Endothelial cell of umbilical vein (primary cell): Measurements from ENCODE around the gene CTXND1. TPM values are rescaled to one million over a fixed set of nuclear protein-coding genes. Genes with fewer than 3 reads are reported as not detected.

Experiments
- BruUV-seq: library from RNA; stranded (reverse); fragments of 400-500 nt; replicated peaks from 2 replicates; lab custom pipeline; 2021; lab: Mats Ljungman, UMichigan
- CTCF ChIA-PET: fragments of 300-600, 350-600 bp; sonication (Branson Sonifier 250); formaldehyde crosslinking; loops from one replicate; lab custom pipeline; 2021; ENCODE audit warnings: antibody characterized with exemption, inconsistent platforms; lab: Charles Lee
- POLR2A ChIA-PET: fragments of 300-600, 350-600 bp; sonication (Branson Sonifier 250); formaldehyde crosslinking; loops from one replicate; lab custom pipeline; 2021; ENCODE audit warnings: antibody characterized with exemption, inconsistent platforms; lab: Charles Lee
- DNase-seq: peaks from one replicate; pipeline ENCODE4 v3.0.0-alpha.2; 2011; ENCODE audit warnings: low read depth, low spot score
- FAIRE-seq: peaks from 2 replicates; lab custom pipeline; 2011; peaks lifted over from hg19 to GRCh38; lab: Jason Lieb, UNC
- H2AFZ ChIP-seq: 2 replicates; pipeline ENCODE4 v1.6.0; 2012; ENCODE audit warnings: low read depth, low read length, control low read depth, inconsistent platforms
- H3K27ac ChIP-seq: 2 replicates; pipeline ENCODE4 v1.5.1; 2011; ENCODE audit warnings: low read depth, mild to moderate bottlenecking, control low read depth, low read length, moderate library complexity; ENCODE audit not compliant: insufficient read depth
- H3K27me3 ChIP-seq, 2 experiments: 2 replicates each; pipeline versions ENCODE4 v1.6.0 to v1.6.1; 2011; ENCODE audit warnings: low read length in 2 of 2, mixed read lengths in 1 of 2; ENCODE audit not compliant: control insufficient read depth in 2 of 2, insufficient read depth in 2 of 2
- H3K36me3 ChIP-seq, 2 experiments: 2 replicates in 1 of 2; 3 replicates in 1 of 2; pipeline ENCODE4 v1.5.1; 2011; ENCODE audit warnings: low read length in 2 of 2, mild to moderate bottlenecking in 1 of 2, moderate library complexity in 1 of 2; ENCODE audit not compliant: control insufficient read depth in 2 of 2, insufficient read depth in 2 of 2; ENCODE audit errors: extremely low read depth in 1 of 2
- H3K4me1 ChIP-seq: 3 replicates; pipeline ENCODE4 v1.5.1; 2011; ENCODE audit warnings: mild to moderate bottlenecking, low read length; ENCODE audit not compliant: control insufficient read depth, insufficient read depth; ENCODE audit errors: extremely low read depth
- H3K4me2 ChIP-seq: 2 replicates; pipeline ENCODE4 v1.6.1; 2011; ENCODE audit warnings: low read length, control low read depth, mixed read lengths; ENCODE audit not compliant: insufficient read depth
- H3K4me3 ChIP-seq, 3 experiments: fragments of 200-600 bp in 1 of 3; sonication (generic), shearing (Covaris generic) in 1 of 3; replicated peaks in 1 of 3; 2 replicates each; pipeline ENCODE4 v1.5.1; 2011 to 2016; ENCODE audit warnings: control low read depth in 3 of 3, low read length in 3 of 3, mild to moderate bottlenecking in 2 of 3, inconsistent platforms in 1 of 3, low read depth in 1 of 3, moderate library complexity in 1 of 3; ENCODE audit not compliant: insufficient read depth in 1 of 3
- H3K79me2 ChIP-seq: 2 replicates; pipeline ENCODE4 v1.6.0; 2012; ENCODE audit warnings: low read length, inconsistent platforms; ENCODE audit not compliant: control insufficient read depth, insufficient read depth
- H3K9ac ChIP-seq: replicated peaks from 2 replicates; pipeline ENCODE3; 2011; ENCODE audit warnings: low read length, control low read depth; ENCODE audit not compliant: insufficient read depth; ENCODE audit errors: extremely low read depth
- H3K9me1 ChIP-seq: replicated peaks from 3 replicates; pipeline ENCODE4 v1.6.0; 2011; ENCODE audit warnings: mild to moderate bottlenecking, low read length; ENCODE audit not compliant: control insufficient read depth, insufficient read depth; ENCODE audit errors: extremely low read depth
- H3K9me3 ChIP-seq: replicated peaks from 2 replicates; pipeline ENCODE4 v1.5.1; 2012; ENCODE audit warnings: low read length, inconsistent platforms; ENCODE audit not compliant: control insufficient read depth, insufficient read depth
- H4K20me1 ChIP-seq: replicated peaks from 2 replicates; pipeline ENCODE3; 2011; ENCODE audit warnings: mild to moderate bottlenecking, low read length; ENCODE audit not compliant: control insufficient read depth, insufficient read depth; ENCODE audit errors: extremely low read depth
- CTCF ChIP-seq, 2 donors: IDR thresholded peaks; 1 replicate in 1 of 2; 2 replicates in 1 of 2; pipeline ENCODE4 v1.5.1; 2011; ENCODE audit warnings: low read length in 2 of 2, mild to moderate bottlenecking in 2 of 2, moderate library complexity in 2 of 2, control low read depth in 1 of 2, inconsistent platforms in 1 of 2, low read depth in 1 of 2; ENCODE audit not compliant: insufficient read depth in 1 of 2; ENCODE audit errors: extremely low read depth in 1 of 2
- EZH2 ChIP-seq: IDR thresholded peaks from 2 replicates; pipeline ENCODE4 v1.6.1; 2012; ENCODE audit warnings: borderline replicate concordance, low read depth, mild to moderate bottlenecking, moderate library complexity, low read length, inconsistent platforms; ENCODE audit not compliant: severe bottlenecking
- FOS ChIP-seq: IDR thresholded peaks from 2 replicates; pipeline ENCODE4 v1.6.1; 2011; ENCODE audit warnings: mild to moderate bottlenecking, low read length, moderate library complexity, borderline replicate concordance; ENCODE audit not compliant: insufficient read depth
- GATA2 ChIP-seq: IDR thresholded peaks from 2 replicates; pipeline ENCODE4 v1.7.0; 2011; ENCODE audit warnings: low read depth, mild to moderate bottlenecking, moderate library complexity, mixed read lengths, low read length; ENCODE audit not compliant: insufficient read length, insufficient read depth
- JUN ChIP-seq: IDR thresholded peaks from 2 replicates; pipeline ENCODE4 v1.6.1; 2011; ENCODE audit warnings: borderline replicate concordance, low read depth; ENCODE audit not compliant: insufficient read length, insufficient read depth
- MAX ChIP-seq: IDR thresholded peaks from 2 replicates; pipeline ENCODE4 v1.6.1; 2011; ENCODE audit not compliant: insufficient read depth, insufficient read length
- MYC ChIP-seq: IDR thresholded peaks from one replicate; pipeline ENCODE4 v1.6.1; 2011; ENCODE audit warnings: mild to moderate bottlenecking, low read depth, low read length
- POLR2A ChIP-seq: IDR thresholded peaks from 2 replicates; pipeline ENCODE4 v1.6.1; 2012; ENCODE audit warnings: low read depth, mild to moderate bottlenecking, control low read depth, low read length
- POLR2AphosphoS5 ChIP-seq: IDR thresholded peaks from 2 replicates; pipeline ENCODE4 v1.6.1; 2012; ENCODE audit warnings: low read depth, mild to moderate bottlenecking, control low read depth, low read length, moderate library complexity; ENCODE audit not compliant: insufficient read depth
- dilution Hi-C: fragments of 300-500 bp; cut with MboI; formaldehyde crosslinking; loops from one replicate; pipeline ENCODE4 v1.15.0; 2019; ENCODE audit warnings: low sequenced_read_pairs; ENCODE audit not compliant: extremely low pct_ligation_motif_present
- intact Hi-C: fragments of 100-400 bp; cut with micrococcal nuclease; formaldehyde crosslinking; loops from one replicate; pipeline ENCODE4 v1.10.0; 2022
- polyA plus RNA-seq, 4 experiments: library from polyadenylated mRNA; depleted of rRNA in 3 of 4; stranded (reverse) in 3 of 4; unstranded in 1 of 4; fragments of >200 nt; gene quantifications; 2 replicates each; pipeline versions ENCODE4 v1.2.1 to v1.2.3, GENCODE V29; 2011 to 2012; ENCODE audit warnings: missing spikeins in 1 of 4
- total RNA-seq: library from RNA; stranded (reverse); gene quantifications from 2 replicates; pipeline ENCODE4 v1.2.3, GENCODE V29; 2021

The CTXND1 gene
- total and polyA plus RNA-seq, 2 donors (not counting 3 experiments of a cell fraction or from before 2014, with no cell fraction given), result not detected

GRCh38 chr15:80240276-80240675 lies 11.7 kb downstream of the CTXND1 start:
- dilution Hi-C loops, result no loop called here
- POLR2A ChIA-PET, result no interaction called here

More at GRCh38 chr15:80240276-80240675, 11.7 kb downstream of the CTXND1 start:
- Histone ChIP-seq H3K4me3 (no peak overlapping the region), H4K20me1 (no peaks in the 10 kb centered on the region), H3K27me3 (peaks cover 0 to 2% of the 10 kb centered on the region in 2 experiments), H3K4me1 (no peaks in the 10 kb centered on the region), H2AFZ (no peak overlapping the region), H3K4me2 (no peak overlapping the region), H3K9me3 (no peaks in the 10 kb centered on the region), H3K79me2 (no peaks in the 10 kb centered on the region), H3K9ac (no peak overlapping the region), H3K9me1 (no peaks in the 10 kb centered on the region), H3K27ac (no peak overlapping the region), H3K36me3 (no peaks in the 10 kb centered on the region)
- TF ChIP-seq JUN (no peak), POLR2AphosphoS5 (no peak), CTCF (IDR thresholded peaks at IDR 0.05; ENCODE audit: extremely low read depth in 1 of 2, insufficient read depth in 1 of 2, low read depth in 1 of 2, low read length in 2 of 2) (no peak), MYC (no peak), POLR2A (no peak), GATA2 (no peak), MAX (no peak), EZH2 (no peak), FOS (no peak)
- CTCF ChIA-PET, result interaction anchor here (1.3 kb wide), 1 partner anchor 9 kb away, joined by 6 read pairs; no protein-coding TSS in a partner anchor
- intact Hi-C loops, result no loop called here
- FAIRE-seq (no peak), DNase-seq (no peak)
- BruUV-seq, result no TSS peak
